ENCODE results near the gene KCNK17.

KCNK17 gene

DNA sequence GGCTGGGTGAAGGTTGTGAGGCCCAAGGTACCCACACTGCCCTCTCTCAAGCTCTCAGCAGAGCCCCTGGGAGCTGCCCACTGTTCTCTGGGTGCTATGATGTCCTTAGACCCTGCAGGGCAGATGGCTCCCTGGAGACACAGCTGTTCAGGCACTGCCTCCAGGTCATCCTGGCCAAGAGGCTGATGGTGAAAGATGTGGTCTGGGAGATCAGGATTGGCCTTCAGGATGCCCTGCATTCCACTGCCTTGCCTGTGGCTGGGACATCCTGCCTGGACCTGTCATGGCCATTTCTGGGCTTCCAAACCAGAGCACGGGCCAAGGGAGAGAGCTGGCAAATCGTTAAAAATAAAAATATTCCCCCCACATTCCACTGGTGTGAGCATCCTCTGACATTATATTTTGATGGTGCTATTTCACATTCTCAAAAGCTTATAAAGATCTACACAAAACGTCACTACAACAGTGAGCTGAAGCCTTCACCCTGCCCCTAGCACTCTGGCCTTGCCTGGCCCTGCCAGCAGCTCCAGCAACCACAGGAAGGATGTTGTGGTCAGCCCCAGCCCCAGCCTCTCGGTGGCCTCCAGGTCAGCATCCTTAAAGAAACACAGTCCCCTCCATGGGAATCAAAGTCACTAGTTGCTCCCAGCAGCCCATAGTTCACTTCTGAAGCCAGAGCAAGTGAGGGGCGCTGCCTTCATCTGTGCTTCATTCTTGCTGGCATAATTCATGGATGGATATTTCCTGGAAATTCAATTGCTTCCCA is 21.7 kb upstream of the KCNK17 start:
- no peak for DNase-seq

DNA sequence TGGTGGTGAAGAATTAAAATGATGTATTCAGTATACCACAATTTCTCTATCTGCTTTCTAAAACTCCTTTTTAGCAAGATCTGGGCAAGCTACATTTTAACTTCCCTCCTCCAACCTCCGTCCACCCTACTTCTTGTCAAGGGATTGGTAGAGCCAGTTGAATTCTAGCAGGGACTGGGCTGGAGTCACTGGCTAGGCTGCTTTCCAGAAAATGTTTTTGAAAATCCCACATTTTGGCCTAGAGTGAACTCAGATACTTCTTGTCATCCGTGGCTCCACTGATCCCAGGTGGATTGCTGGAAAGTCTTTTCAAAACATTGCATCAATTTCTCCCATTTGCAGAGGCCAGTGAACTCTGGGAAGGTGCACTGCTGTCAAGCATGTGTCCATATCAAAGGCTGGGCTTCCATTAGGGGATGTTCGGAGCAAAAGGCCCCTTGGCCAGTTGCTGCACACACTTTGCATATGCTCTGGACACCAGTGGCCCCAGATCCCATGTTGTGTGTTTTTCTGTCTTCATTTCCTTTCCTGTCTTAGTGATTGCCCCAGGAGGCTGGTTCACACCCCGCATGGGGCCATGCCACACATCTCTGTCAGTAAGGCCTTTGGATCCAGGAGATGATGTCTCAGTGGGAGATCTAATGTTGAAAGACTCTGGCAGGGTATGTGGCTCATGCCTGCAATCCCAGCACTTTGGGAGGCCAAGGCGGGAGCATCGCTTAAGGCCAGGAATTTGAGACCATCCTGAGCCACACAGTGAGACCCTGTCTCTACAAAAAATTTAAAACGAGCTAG is 19.6 kb upstream of the KCNK17 start:
- no peak for DNase-seq

DNA sequence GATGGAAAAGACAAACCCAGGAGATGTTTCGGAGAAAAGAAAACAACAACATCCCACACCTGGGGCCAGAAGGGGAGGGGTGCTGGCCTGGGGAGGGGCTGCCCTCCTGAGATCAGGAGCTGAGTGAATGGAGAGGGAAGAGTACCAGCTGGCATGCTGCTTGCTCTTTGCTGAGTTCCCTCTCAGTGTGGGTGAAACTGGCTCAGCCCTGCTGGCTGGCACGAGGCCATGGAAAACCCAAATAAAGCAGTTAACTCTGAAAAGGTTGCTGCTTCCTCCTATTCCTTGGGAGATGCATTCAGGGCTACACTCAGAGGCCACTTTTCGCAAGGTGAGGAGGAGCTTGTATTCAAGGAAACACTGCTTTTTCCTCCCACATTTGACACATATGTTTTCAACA is 16.3 kb upstream of the KCNK17 start:
- no peak for DNase-seq

DNA sequence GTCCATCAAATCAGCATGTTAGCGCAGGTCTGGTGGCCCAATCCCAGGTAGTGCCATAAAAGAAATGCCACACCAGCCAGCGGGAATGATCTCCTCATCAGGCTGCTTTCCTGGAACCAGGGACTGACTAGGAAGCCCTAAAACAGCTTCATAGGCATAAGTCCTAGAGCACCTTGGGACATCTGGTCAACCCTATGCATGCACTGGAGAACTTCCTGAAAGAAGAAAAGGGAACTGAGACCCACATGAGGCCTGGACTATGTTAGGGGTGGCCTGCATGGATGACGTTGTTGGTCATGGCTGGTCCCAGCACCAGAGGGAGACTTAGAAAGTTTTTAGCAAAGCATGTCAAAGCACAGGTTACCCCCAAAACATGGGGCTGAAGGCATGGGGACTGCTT is 15.8 kb upstream of the KCNK17 start:
- no peak for DNase-seq

DNA sequence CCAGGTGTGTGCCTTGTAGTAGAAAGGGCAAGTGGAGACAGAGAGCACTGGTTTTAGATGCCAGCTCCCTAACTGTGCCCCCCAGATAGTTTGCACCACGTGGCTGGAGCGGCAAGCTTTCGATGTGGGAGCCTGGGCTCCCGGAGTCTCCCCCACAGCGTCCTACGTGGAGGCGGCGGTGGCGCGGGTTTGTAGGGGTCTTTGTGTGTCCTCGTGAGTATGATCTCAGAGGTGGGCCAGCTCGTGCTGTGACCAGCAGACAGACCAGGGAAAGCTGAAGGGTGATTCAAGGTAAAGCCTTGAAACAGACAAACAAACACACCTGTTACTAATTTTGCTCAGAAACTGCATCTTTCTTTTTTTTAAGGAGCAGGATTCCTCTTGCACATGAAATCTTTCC is 13.8 kb upstream of the KCNK17 start:
- no peak for DNase-seq

DNA sequence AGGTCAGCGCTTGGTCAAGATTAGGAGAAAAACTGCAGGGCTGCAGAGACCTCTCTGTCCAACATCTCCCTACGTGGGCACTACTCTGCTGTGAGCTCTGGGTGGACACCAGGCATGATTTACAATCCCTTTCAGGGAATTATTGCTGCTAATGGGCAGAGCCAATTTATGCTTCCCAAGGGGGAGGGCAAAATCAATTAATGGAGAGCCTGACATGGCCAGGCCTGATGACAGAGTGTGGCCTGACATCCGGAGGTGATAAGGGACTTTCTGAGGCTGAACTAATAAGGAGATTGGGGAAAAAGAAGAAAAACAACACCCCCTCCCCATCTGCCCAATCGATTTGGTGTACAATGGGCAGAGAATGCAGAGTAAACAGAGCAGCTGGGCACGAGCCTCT is 13.3 kb upstream of the KCNK17 start:
- DNase-seq: no peak

- DNase-seq: no peak
Measured at GRCh38 chr6:39322306-39322850, 8.2 kb upstream of the KCNK17 start, which contains the start of gene KCNK16. Gene KCNK16, minus strand, starts transcription at chr6:39322702. Its CDS starts 162 bp downstream, at chr6:39322540.

- no peak for DNase-seq
Measured at GRCh38 chr6:39321761-39322160, 7.5 kb upstream of the KCNK17 start.

DNA sequence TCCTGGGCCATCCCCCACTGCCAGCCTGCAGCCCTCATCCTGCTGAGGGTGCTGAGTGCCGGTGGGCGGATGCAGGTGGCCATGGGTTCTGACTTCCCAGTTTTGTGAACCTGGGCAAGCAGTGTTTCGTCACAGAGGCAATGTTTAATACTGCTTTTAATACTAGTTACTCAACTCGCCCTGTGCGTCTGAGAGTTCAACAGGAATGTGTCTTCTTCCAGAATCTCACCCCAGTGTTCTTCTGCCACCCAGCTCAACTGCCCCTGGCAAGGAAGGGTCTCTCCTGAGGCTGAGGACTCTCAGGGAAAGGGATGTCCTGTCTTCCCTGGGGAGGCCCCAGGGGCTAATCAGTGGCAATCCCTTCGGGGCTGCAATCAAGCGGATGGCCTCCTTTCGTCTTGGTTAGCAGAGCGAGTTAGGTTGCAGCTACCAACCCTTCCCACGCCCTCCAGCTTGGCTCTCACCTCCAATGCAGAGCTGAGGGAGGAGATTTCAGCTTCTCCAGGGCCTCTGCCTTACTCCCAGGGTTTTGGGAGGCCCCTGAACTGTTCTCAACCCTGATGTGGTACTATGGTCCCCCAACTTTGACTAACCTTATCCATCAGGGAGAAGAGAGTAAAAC is 6.3 kb upstream of the KCNK17 start:
- DNase-seq: no peak

- no peak for DNase-seq
Measured at GRCh38 chr6:39319621-39320362, 5.6 kb upstream of the KCNK17 start.

DNA sequence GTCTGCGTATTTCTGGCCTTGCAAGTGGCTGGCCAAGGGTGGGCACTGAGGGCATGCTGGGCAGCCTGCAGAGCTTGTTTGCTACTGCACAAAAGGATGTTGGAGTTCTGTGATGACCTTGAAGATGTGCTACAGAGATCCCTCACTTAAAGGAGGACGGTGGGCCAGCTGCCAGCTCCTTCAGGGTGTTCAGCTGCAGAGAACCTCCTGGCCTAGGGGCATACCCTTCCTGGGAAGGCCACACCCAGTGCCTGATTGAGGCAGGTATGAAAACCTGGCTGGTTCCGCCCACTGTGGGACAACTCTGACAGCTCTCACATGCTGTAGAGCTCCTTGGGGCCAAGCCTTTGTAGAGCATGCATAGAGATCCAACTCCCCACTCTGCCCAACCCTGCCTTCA is 3.0 kb upstream of the KCNK17 start:
- no peak for DNase-seq

GRCh38 chr6:39313526-39314272 is 520 bp downstream of the KCNK17 start:
- no peak for DNase-seq

DNA sequence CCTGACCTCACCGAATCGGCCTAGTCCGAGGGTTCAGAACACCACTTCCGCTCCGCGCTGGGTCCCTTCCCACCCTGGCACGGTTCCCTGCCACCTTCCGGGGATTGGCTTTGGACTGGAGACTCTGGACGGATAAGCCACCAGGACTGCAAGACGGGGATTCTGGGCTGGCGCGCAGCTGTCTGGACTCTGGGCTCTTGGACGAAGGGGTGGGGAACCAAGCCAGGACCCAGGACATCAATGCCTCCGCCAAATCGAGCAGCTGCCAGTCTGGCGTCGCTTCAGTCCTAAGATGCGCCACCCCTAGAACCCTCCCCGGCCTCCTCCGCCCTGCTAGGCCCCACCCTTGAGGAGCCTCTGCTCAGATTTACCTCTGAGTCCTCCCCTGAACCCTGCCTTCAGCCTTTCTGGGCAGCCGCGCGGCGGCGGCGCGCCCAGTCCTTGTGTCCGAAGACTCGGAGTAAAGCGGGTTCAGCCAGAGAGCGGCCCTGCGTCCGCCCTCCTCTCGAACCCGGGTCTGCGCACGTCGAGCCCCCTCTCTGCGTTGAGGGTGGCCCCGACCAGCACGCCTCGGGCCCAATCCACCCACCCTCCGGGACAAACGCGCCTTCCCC is 1.2 kb downstream of the KCNK17 start:
- DNase-seq: no peak

- no peak for DNase-seq
Measured at GRCh38 chr6:39310542-39310941, 3.7 kb downstream of the KCNK17 start.

DNA sequence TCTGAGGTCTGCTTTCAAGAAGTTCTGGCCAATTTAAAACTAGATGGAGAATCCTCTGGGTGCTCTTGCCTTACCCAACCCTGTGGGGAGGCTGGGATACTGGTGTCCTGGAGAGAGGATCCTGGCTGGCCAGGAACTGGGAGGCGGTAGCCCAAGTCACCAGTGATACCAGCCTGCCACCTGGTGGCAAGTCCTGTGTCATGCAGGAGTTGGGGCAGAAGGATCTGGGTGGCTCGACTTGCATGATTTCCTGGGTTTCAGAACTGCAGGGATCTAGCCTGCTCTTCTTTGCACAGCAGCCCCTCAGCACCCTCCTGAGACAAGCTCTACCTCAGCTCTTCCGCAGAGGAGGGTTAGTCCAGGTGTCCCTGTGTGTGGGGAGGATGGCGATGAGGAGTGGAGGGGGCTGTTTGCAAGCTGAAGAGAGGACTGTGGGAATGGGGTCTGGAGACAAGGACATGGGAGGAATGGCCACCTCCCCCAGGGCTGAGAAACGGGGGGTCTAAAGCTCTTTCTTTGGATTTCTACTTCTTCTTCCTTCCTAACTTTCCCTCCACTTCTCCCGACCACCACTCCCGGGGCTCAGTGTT is 4.2 kb downstream of the KCNK17 start:
- DNase-seq: peak; percentile 15

DNA sequence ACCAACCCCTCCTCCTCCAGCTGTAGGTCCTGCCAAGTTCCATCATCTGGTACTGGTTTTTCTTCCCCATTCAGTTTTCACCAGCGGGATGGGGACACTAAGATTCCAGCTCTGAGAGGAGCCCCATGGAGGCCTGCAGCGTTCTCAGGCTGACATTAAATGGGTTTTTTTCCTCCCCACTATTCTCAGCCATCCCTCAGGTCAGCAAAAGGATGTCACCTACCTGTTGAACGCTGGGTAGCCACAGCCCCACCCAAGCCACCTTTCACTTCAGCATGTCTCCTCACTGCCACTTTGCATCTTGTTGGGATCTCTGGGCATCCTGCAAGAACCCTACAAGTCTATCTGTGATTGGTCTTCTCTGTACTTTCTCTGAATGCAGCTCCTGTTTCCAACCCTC is 6.8 kb downstream of the KCNK17 start:
- DNase-seq: no peak

GRCh38 chr6:39304951-39305350 is 9.3 kb downstream of the KCNK17 start:
- DNase-seq: no peak

DNA sequence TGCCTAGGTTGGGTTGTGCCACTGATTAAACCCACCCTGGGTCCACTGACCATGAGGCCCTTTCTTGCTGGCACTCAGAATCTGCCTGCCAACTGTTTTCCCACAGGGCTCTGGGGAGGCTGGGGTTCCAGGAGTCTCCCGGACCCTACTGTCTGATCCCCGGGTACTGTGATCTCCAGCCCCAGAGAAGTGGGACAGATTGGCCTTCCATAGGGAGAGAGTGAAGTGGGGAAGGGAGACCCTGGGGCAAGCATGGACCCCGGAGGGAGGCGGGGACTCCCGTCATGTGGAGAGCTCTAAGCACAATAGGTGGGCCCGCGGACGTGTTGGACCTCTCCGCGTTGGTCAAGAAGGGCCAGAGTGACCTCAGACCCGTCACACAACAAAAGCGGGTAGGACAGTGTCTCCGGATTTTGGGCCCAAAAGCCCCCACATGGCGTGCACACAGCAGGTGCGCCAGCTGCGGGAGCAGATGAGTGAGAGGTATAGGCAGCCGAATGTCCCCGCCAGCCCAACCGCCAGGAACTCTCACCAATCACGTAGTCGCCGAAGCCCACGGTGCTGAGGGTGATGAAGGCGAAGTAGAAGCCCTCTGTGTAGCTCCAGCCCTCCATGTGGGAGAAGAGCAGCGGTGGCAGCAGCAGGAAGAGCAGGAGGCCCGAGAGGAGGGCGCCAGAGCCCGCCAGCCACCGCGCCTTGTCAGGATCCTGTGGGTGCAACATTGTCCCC is 10.6 kb downstream of the KCNK17 start:
- no peak for DNase-seq

DNA sequence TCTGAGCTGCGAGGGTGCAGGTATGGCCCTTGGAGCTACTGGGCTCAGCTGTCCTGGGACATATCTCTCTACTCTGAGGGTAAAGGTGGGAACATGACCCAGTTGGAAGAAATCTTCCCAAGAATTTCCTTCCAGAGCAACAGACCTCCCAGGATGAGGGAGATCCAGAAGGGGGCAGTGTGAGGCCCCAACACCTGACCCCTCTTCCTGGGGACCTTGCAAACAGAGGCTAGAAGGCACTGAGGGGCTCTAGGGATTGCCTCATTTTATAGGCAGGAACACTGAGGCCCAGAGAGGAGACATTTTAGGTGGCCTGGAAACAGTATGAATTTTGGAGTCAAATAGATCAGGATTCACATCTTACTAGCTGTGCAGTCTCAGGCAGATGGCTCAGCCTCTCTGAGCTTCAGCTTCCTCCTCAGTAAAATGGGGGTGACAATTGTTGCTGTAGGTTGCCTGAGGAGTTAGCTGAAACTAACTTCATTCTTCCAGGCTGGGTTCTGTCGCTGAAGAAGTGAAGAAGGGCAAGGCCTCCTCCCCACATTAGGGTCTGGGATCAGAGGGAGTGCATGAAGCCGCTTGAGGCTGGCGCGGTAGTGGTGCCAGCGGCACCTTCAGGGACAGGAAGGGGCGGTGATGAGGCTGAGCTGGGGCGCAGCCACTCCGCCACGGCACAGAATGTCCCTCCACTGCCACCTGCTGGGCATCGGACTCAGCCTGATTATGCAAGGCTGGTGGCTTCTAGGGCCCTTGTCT is 11.4 kb downstream of the KCNK17 start:
- peak; percentile 63 for DNase-seq

DNA sequence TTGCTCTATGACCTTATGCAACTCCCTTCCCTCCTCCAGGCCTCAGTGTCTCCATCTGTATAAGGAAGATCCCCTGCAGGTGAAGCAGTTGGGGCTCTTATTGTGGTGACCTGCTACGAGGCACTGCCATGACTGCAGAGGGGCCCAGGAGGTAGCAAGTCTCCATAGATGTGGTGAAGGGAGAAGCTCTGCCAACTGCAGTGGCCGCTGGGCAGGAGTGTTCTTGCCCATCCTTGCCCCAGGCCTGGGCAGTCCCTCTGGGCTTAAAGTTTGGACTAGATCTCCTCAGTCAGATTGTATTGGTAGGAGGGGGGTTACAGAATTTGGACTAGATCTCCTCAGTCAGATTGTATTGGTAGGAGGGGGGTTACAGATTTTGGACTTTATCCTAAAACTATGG is 12.2 kb downstream of the KCNK17 start:
- no peak for DNase-seq
